ENCODE measurements around the gene ZFHX3.

- TF ChIP-seq POLR2A (IDR thresholded peaks at IDR 0.05) (no peak), CTCF (IDR thresholded peaks at IDR 0.05 in 8 of 11, conservative IDR thresholded peaks at IDR 0.05 in 3 of 11) (no peak)
Observed at GRCh38 chr16:72924927-72925630, 122.8 kb downstream of the ZFHX3 start.
